ENCODE measurements around the gene IFI6. TPM values are rescaled to one million over a fixed set of nuclear protein-coding genes. Genes with fewer than 3 reads are reported as not detected.

Gene IFI6
- total and polyA plus RNA-seq, 2 of the 13 experiments (the other 11 are each of a cell fraction or from before 2014, with no cell fraction given) = 12.9 to 13.2 TPM

DNA sequence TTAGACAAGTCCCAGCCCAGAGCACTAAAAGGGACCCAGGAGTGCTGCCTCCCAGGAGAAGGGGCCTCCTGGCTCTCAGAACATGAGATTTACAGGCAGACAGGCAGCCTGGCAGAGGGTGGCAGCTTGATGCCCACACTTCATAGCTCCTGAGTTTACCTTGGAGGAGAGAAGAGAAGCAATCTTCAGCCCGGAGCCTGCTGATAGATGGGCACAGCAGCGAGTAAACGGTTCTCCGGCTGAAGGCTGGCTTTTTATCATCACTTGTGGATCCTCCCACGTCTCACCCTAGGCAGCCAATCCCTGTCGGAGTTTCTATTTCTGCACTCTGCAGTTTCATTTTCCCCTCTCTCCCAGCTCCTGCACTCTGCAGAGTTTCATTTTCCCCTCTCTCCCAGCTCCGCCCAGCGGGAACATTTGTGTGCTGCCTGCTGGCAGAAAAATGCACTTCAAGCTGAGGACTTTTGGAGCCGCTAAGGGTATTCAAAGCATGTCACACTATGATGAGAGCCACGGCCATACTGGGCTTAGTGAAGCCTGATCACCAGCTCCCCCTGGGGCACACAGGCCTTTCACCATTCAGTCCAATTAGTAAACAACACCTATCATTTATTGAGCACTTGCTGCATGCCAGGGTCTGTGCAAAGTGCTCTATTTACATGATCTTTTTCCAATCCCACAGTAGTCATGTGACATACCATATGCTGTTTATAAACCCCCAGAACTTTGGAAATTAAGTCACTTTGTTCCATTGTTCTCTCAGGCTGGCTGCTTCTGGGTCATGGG lies at the start of gene IFI6 (continued):
- TF ChIP-seq, protein P1, sequence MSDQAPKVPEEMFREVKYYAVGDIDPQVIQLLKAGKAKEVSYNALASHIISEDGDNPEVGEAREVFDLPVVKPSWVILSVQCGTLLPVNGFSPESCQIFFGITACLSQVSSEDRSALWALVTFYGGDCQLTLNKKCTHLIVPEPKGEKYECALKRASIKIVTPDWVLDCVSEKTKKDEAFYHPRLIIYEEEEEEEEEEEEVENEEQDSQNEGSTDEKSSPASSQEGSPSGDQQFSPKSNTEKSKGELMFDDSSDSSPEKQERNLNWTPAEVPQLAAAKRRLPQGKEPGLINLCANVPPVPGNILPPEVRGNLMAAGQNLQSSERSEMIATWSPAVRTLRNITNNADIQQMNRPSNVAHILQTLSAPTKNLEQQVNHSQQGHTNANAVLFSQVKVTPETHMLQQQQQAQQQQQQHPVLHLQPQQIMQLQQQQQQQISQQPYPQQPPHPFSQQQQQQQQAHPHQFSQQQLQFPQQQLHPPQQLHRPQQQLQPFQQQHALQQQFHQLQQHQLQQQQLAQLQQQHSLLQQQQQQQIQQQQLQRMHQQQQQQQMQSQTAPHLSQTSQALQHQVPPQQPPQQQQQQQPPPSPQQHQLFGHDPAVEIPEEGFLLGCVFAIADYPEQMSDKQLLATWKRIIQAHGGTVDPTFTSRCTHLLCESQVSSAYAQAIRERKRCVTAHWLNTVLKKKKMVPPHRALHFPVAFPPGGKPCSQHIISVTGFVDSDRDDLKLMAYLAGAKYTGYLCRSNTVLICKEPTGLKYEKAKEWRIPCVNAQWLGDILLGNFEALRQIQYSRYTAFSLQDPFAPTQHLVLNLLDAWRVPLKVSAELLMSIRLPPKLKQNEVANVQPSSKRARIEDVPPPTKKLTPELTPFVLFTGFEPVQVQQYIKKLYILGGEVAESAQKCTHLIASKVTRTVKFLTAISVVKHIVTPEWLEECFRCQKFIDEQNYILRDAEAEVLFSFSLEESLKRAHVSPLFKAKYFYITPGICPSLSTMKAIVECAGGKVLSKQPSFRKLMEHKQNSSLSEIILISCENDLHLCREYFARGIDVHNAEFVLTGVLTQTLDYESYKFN (CRISPR knock-in tag; conservative IDR thresholded peaks at IDR 0.05) = 0 out of 2 replicates have a peak, but pooled peaks have one; percentile 33
- TF ChIP-seq ZNF589 (CRISPR knock-in tag; conservative IDR thresholded peaks at IDR 0.05) (no peak), NCOA5 (CRISPR knock-in tag; IDR thresholded peaks at IDR 0.05) (no peak), ZNF629 (CRISPR knock-in tag; conservative IDR thresholded peaks at IDR 0.05) (0 out of 2 replicates have a peak, but pooled peaks have one; percentile 8), GATA4 (IDR thresholded peaks at IDR 0.05; ENCODE audit: borderline replicate concordance, low read depth) (no peak), MXI1 (IDR thresholded peaks at IDR 0.05; ENCODE audit: borderline replicate concordance, low read depth, low read length) (peak; percentile 53; the same call in 1 of the 3 replicates), CHCHD3 (CRISPR knock-in tag; IDR thresholded peaks at IDR 0.05) (no peak), KLF12 (CRISPR knock-in tag; IDR thresholded peaks at IDR 0.05; ENCODE audit: borderline replicate concordance) (0 out of 2 replicates have a peak, but pooled peaks have one; percentile 27), NFE2L2 (IDR thresholded peaks at IDR 0.05; ENCODE audit: low read length) (no peak), STAG1 (CRISPR knock-in tag; IDR thresholded peaks at IDR 0.05) (peak; percentile 29), MEIS2 (CRISPR knock-in tag; IDR thresholded peaks at IDR 0.05) (0 out of 2 replicates have a peak, but pooled peaks have one; percentile 45), ZSCAN5A (CRISPR knock-in tag; IDR thresholded peaks at IDR 0.05; ENCODE audit: borderline replicate concordance) (no peak), ZBTB44 (CRISPR knock-in tag; IDR thresholded peaks at IDR 0.05) (no peak)
- TF ChIP-seq, protein P2, sequence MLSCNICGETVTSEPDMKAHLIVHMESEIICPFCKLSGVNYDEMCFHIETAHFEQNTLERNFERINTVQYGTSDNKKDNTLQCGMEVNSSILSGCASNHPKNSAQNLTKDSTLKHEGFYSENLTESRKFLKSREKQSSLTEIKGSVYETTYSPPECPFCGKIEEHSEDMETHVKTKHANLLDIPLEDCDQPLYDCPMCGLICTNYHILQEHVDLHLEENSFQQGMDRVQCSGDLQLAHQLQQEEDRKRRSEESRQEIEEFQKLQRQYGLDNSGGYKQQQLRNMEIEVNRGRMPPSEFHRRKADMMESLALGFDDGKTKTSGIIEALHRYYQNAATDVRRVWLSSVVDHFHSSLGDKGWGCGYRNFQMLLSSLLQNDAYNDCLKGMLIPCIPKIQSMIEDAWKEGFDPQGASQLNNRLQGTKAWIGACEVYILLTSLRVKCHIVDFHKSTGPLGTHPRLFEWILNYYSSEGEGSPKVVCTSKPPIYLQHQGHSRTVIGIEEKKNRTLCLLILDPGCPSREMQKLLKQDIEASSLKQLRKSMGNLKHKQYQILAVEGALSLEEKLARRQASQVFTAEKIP (CRISPR knock-in tag; IDR thresholded peaks at IDR 0.05; ENCODE audit: borderline replicate concordance) = no peak
- TF ChIP-seq, protein P3, sequence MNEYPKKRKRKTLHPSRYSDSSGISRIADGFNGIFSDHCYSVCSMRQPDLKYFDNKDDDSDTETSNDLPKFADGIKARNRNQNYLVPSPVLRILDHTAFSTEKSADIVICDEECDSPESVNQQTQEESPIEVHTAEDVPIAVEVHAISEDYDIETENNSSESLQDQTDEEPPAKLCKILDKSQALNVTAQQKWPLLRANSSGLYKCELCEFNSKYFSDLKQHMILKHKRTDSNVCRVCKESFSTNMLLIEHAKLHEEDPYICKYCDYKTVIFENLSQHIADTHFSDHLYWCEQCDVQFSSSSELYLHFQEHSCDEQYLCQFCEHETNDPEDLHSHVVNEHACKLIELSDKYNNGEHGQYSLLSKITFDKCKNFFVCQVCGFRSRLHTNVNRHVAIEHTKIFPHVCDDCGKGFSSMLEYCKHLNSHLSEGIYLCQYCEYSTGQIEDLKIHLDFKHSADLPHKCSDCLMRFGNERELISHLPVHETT (CRISPR knock-in tag; conservative IDR thresholded peaks at IDR 0.05) = no peak
- TF ChIP-seq, protein P4, sequence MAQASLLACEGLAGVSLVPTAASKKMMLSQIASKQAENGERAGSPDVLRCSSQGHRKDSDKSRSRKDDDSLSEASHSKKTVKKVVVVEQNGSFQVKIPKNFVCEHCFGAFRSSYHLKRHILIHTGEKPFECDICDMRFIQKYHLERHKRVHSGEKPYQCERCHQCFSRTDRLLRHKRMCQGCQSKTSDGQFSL (CRISPR knock-in tag; IDR thresholded peaks at IDR 0.05) = no peak
- TF ChIP-seq, protein P5, sequence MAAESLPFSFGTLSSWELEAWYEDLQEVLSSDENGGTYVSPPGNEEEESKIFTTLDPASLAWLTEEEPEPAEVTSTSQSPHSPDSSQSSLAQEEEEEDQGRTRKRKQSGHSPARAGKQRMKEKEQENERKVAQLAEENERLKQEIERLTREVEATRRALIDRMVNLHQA (CRISPR knock-in tag; IDR thresholded peaks at IDR 0.05) = no peak
